ENCODE data around the gene SPATS2. TPM values are rescaled to one million over a fixed set of nuclear protein-coding genes. Genes with fewer than 3 reads are reported as not detected.

Gene SPATS2
- total RNA-seq, 4 donors from 2014 or later = 5.3 to 7.8 (median 6.7) TPM

- no peak for DNase-seq
- no peak for TF ChIP-seq CTCF (IDR thresholded peaks at IDR 0.05 in 4 of 5, conservative IDR thresholded peaks at IDR 0.05 in 1 of 5)
- TF ChIP-seq POLR2A (IDR thresholded peaks at IDR 0.05) = no peak
- in situ Hi-C loops (cut with MboI; ENCODE audit: low sequenced_read_pairs in 4 of 4) (no loop called here), intact Hi-C loops (cut with DNase I; ENCODE audit: low total_unique reads) (no loop called here)
- peaks cover 4 to 10% of the 10 kb centered on the region in 2 donors for H3K4me1 ChIP-seq
- H3K4me3 ChIP-seq = no peak overlapping the region
- ATAC-seq = no peak
- no peaks in the 10 kb centered on the region for H3K36me3 ChIP-seq
- peaks cover 17 to 28% (median 24%) of the 10 kb centered on the region in 3 donors for H3K27me3 ChIP-seq
- H3K9me3 ChIP-seq = no peaks in the 10 kb centered on the region
- no peak overlapping the region for H3K27ac ChIP-seq
Measured at GRCh38 chr12:49542592-49543160, 175.4 kb downstream of the SPATS2 start.

GRCh38 chr12:49543221-49543913 lies 176.1 kb downstream of the SPATS2 start:
- Histone ChIP-seq H3K9me3 (no peaks in the 10 kb centered on the region), H3K27me3 (peaks cover 14 to 23% (median 17%) of the 10 kb centered on the region in 3 donors), H3K27ac (no peak overlapping the region), H3K36me3 (no peaks in the 10 kb centered on the region), H3K4me1 (peaks cover under 1 to 5% of the 10 kb centered on the region in 2 donors), H3K4me3 (no peak overlapping the region)
- ATAC-seq = no peak
- in situ Hi-C loops (cut with MboI; ENCODE audit: low sequenced_read_pairs in 4 of 4) = no loop called here
- DNase-seq = no peak
- no peak for TF ChIP-seq POLR2A (IDR thresholded peaks at IDR 0.05)
- TF ChIP-seq CTCF (IDR thresholded peaks at IDR 0.05 in 4 of 5, conservative IDR thresholded peaks at IDR 0.05 in 1 of 5) = no peak
- intact Hi-C loops (cut with DNase I; ENCODE audit: low total_unique reads) = no loop called here

- no peak for ATAC-seq
- no peaks in the 10 kb centered on the region for H3K36me3 ChIP-seq
- TF ChIP-seq POLR2A (IDR thresholded peaks at IDR 0.05) (no peak), CTCF (IDR thresholded peaks at IDR 0.05 in 4 of 5, conservative IDR thresholded peaks at IDR 0.05 in 1 of 5) (no peak)
- no peak overlapping the region for H3K27ac ChIP-seq
- peaks cover 12 to 18% (median 16%) of the 10 kb centered on the region in 3 donors for H3K27me3 ChIP-seq
- H3K4me1 ChIP-seq = peaks cover 8 to 9% of the 10 kb centered on the region in 2 donors
- no peak for DNase-seq
- intact Hi-C loops (cut with DNase I; ENCODE audit: low total_unique reads) (no loop called here), in situ Hi-C loops (cut with MboI; ENCODE audit: low sequenced_read_pairs in 4 of 4) (no loop called here)
- no peaks in the 10 kb centered on the region for H3K9me3 ChIP-seq
- H3K4me3 ChIP-seq = no peak overlapping the region
Measured at GRCh38 chr12:49543914-49544815, 176.9 kb downstream of the SPATS2 start.

GRCh38 chr12:49545815-49546214 lies 178.6 kb downstream of the SPATS2 start:
- ATAC-seq (no peak), DNase-seq (no peak)
- intact Hi-C loops (cut with DNase I; ENCODE audit: low total_unique reads) = no loop called here
- in situ Hi-C loops (cut with MboI; ENCODE audit: low sequenced_read_pairs in 4 of 4) = no loop called here
- TF ChIP-seq CTCF (IDR thresholded peaks at IDR 0.05 in 4 of 5, conservative IDR thresholded peaks at IDR 0.05 in 1 of 5) (no peak), POLR2A (IDR thresholded peaks at IDR 0.05) (no peak)
- Histone ChIP-seq H3K27ac (no peak overlapping the region), H3K4me1 (peaks cover 12% of the 10 kb centered on the region in 2 donors), H3K36me3 (no peaks in the 10 kb centered on the region), H3K4me3 (no peak overlapping the region), H3K9me3 (no peaks in the 10 kb centered on the region), H3K27me3 (peaks cover 7 to 15% (median 9%) of the 10 kb centered on the region in 3 donors)
